Measurements from ENCODE around the gene EPHA6.

EPHA6 gene

DNA sequence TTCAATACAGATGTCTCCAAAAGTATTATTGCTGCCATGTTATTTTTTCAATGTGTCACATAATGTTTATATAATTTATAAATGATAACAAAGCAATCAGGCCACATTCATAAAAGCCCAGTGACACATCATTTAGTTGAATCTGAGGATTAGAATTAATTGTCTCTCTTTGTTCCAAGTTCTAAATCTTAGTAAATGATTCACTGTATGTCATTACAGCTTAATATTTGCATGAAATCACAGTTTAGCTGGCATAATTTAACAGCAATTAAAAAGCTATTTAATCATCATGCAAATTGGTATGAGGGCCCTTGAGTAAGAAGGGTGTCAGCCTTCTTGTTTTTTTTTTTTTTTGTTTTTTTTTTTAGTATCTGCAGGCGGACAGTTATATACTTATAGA, 427.0 kb downstream of the EPHA6 start:
- TF ChIP-seq EZH2 (IDR thresholded peaks at IDR 0.05; ENCODE audit: borderline replicate concordance, low read depth, low read length, severe bottlenecking) = no peak
- TF ChIP-seq, protein P1, sequence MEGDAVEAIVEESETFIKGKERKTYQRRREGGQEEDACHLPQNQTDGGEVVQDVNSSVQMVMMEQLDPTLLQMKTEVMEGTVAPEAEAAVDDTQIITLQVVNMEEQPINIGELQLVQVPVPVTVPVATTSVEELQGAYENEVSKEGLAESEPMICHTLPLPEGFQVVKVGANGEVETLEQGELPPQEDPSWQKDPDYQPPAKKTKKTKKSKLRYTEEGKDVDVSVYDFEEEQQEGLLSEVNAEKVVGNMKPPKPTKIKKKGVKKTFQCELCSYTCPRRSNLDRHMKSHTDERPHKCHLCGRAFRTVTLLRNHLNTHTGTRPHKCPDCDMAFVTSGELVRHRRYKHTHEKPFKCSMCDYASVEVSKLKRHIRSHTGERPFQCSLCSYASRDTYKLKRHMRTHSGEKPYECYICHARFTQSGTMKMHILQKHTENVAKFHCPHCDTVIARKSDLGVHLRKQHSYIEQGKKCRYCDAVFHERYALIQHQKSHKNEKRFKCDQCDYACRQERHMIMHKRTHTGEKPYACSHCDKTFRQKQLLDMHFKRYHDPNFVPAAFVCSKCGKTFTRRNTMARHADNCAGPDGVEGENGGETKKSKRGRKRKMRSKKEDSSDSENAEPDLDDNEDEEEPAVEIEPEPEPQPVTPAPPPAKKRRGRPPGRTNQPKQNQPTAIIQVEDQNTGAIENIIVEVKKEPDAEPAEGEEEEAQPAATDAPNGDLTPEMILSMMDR (IDR thresholded peaks at IDR 0.05; ENCODE audit: borderline replicate concordance, extremely low read depth, low read length, poor library complexity, severe bottlenecking) = no peak
- H3K36me3 ChIP-seq (ENCODE audit: insufficient read depth, low read length) = no peaks in the 10 kb centered on the region
- H3K27me3 ChIP-seq (ENCODE audit: insufficient read depth, low read length, poor library complexity) = no peaks in the 10 kb centered on the region
- ATAC-seq (ENCODE audit: insufficient read depth, low read depth) (no peak), DNase-seq (no peak)
- no peak overlapping the region for H3K27ac ChIP-seq (ENCODE audit: low read length)
- H3K79me2 ChIP-seq (ENCODE audit: insufficient read depth, low read length) = no peaks in the 10 kb centered on the region
- H2AFZ ChIP-seq (ENCODE audit: low read depth, low read length) = no peak overlapping the region
- H3K9me3 ChIP-seq (ENCODE audit: insufficient read depth, low read length, severe bottlenecking) = no peaks in the 10 kb centered on the region
- no peak overlapping the region for H3K9ac ChIP-seq (ENCODE audit: low read depth, low read length)
- no peak overlapping the region for H3K4me2 ChIP-seq (ENCODE audit: insufficient read depth, low read length)
- H4K20me1 ChIP-seq (ENCODE audit: insufficient read depth, low read length) = no peaks in the 10 kb centered on the region
- no peak overlapping the region for H3K4me3 ChIP-seq (ENCODE audit: low read depth in 1 of 2, low read length in 2 of 2)
- no peaks in the 10 kb centered on the region for H3K4me1 ChIP-seq (ENCODE audit: insufficient read depth, low read length)

DNA sequence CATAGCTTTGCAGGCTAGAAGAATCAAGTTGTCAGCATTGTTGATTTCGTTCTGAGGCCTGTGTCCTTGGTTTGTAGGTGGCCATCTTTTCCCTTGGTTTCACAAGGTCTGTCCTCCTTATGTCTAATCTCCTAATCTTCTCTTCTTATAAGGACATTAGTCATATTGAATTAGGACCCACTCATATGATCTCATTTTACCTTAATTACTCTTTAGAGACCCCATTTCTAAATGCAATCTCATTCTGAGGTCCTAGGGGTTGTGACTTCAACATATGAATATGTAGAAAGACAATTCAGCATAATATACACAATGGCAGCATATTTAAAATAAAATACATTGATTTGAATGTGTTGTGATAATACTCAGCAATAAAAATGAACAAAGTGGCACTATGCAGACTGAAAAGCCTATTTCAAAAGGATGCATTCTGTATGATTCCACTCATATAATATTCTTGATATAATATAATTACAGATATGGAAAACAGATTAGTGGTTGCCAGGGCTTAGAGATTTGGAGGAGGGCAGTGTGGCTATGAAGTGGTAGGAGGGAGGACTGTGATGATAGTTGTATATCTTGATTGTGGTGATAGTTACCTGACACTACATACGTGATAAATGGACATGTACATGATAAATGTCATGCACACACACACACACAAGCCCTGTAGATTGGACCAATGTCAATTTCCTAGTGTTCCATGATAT, 431.0 kb downstream of the EPHA6 start:
- Histone ChIP-seq H4K20me1 (ENCODE audit: insufficient read depth, low read length) (no peaks in the 10 kb centered on the region), H3K4me3 (ENCODE audit: low read depth in 1 of 2, low read length in 2 of 2) (no peak overlapping the region), H3K79me2 (ENCODE audit: insufficient read depth, low read length) (no peaks in the 10 kb centered on the region), H3K27me3 (ENCODE audit: insufficient read depth, low read length, poor library complexity) (no peaks in the 10 kb centered on the region), H3K9me3 (ENCODE audit: insufficient read depth, low read length, severe bottlenecking) (no peaks in the 10 kb centered on the region), H3K27ac (ENCODE audit: low read length) (no peak overlapping the region), H3K4me2 (ENCODE audit: insufficient read depth, low read length) (no peak overlapping the region), H3K4me1 (ENCODE audit: insufficient read depth, low read length) (no peaks in the 10 kb centered on the region), H2AFZ (ENCODE audit: low read depth, low read length) (no peak overlapping the region), H3K36me3 (ENCODE audit: insufficient read depth, low read length) (no peaks in the 10 kb centered on the region), H3K9ac (ENCODE audit: low read depth, low read length) (no peak overlapping the region)
- DNase-seq = no peak
- no peak for ATAC-seq (ENCODE audit: insufficient read depth, low read depth)
- no peak for TF ChIP-seq EZH2 (IDR thresholded peaks at IDR 0.05; ENCODE audit: borderline replicate concordance, low read depth, low read length, severe bottlenecking)
- TF ChIP-seq, protein P1 (IDR thresholded peaks at IDR 0.05; ENCODE audit: borderline replicate concordance, extremely low read depth, low read length, poor library complexity, severe bottlenecking) = no peak

DNA sequence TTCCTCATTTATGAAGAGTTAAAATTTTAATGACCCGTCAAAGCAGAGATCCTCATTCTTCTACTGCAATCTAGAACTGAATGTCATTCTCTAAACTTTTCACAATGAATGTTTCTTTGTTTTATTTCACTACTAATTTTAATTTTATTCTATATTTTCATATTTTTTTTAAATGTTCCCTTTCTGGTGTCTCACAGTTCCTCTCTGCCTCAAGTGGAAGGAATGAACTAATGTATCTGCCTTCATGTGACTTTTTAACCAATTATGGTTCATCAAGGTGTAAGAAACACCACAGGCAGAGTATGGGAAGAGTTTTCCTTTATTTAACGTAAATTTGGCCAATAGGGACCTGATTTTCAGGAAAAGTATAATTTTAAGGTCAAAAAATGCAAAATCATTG, 441.7 kb downstream of the EPHA6 start:
- H4K20me1 ChIP-seq (ENCODE audit: insufficient read depth, low read length) = no peaks in the 10 kb centered on the region
- H3K9ac ChIP-seq (ENCODE audit: low read depth, low read length) = no peak overlapping the region
- DNase-seq (no peak), ATAC-seq (ENCODE audit: insufficient read depth, low read depth) (no peak)
- H3K4me1 ChIP-seq (ENCODE audit: insufficient read depth, low read length) = no peaks in the 10 kb centered on the region
- no peak overlapping the region for H2AFZ ChIP-seq (ENCODE audit: low read depth, low read length)
- H3K36me3 ChIP-seq (ENCODE audit: insufficient read depth, low read length) = no peaks in the 10 kb centered on the region
- no peaks in the 10 kb centered on the region for H3K79me2 ChIP-seq (ENCODE audit: insufficient read depth, low read length)
- no peak overlapping the region for H3K4me2 ChIP-seq (ENCODE audit: insufficient read depth, low read length)
- H3K4me3 ChIP-seq (ENCODE audit: low read depth in 1 of 2, low read length in 2 of 2) = no peak overlapping the region
- H3K9me3 ChIP-seq (ENCODE audit: insufficient read depth, low read length, severe bottlenecking) = no peaks in the 10 kb centered on the region
- H3K27me3 ChIP-seq (ENCODE audit: insufficient read depth, low read length, poor library complexity) = no peaks in the 10 kb centered on the region
- TF ChIP-seq, protein P1 (IDR thresholded peaks at IDR 0.05; ENCODE audit: borderline replicate concordance, extremely low read depth, low read length, poor library complexity, severe bottlenecking) = no peak
- no peak for TF ChIP-seq EZH2 (IDR thresholded peaks at IDR 0.05; ENCODE audit: borderline replicate concordance, low read depth, low read length, severe bottlenecking)
- H3K27ac ChIP-seq (ENCODE audit: low read length) = no peak overlapping the region

Data from DND-41 (cell line).